ENCODE measurements around the gene TBX15. TPM values are rescaled to one million over a fixed set of nuclear protein-coding genes. Genes with fewer than 3 reads are reported as not detected.
A peak's percentile ranks its signal among the peaks of the same experiment; 100 is the strongest.

The TBX15 gene
- polyA plus RNA-seq, 10 donors: 44.9 to 72.2 (median 59.0) TPM

DNA sequence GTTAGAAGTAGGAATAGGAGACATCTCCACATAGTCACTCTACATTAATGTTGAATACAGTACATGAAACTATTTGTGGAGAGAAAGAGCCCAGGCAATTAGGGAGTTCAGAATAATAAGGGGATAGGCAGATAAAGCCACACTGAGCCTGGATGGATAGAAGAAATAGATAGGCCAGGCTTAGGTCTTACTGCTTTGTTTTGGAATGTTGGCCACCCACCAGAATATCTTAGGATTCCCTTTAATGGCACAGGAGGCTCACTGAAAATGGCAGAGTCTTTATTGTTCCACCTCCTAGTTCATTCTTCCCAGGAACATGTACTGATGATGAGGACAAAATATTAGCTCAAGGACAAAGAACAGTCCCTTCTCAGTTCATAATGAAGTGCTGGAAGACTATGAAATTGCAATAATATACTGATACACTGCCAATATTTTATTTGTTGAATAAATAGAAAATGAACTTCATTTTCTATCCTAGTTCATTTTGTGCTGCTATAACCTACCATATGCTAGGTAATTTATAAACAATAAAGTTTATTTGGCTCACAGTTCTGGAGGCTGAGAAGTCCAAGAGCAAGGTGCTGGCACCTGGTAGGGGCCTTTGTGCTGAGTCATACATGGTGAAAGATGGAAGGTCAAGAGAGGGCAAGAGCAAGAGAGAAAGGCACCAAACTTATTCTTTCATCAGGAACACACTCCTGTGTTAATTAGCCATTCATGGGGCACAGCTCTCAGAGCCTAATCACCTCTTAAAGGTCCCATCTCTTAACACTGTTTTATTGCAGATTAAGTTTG is 87.3 kb downstream of the TBX15 start:
- DNase-seq: no peak

DNA sequence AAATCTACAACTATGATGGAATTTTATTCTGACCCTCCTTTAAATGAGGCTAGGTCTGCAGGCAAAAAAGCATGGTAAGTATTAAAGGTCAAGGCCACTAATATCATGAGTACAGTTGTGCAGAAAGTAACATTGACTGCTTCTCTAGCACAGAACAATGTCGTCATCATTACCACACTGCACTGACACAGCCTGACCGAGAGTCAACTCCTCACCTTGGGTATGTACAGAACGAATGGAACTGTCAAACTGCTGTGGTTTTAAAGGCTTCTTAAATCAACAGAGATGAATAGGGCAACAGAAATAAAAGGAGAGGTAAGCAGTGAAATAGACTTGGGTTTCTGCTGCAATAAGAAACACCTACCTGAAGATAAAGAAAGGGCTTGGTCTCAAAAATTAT is 88.8 kb downstream of the TBX15 start:
- no peak for DNase-seq

DNA sequence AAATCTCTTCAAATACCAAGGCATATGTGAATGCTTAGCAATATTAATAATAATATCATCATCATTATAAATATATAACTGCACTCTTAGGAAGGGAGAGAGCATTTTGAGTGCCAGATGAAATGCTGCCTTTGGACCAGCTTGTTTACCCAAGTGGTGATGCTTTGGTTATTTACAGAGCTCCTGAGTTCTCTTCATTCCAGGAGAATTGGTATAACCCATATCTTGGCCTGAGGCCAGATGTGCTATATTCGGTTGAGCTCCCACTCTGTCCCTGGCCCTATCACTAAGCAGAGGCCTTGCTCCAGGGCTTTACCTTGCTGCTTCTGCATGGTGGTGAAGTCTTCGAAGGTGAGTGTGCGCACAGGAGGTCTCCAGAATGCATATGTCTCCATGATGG is 89.4 kb downstream of the TBX15 start:
- no peak for DNase-seq

DNA sequence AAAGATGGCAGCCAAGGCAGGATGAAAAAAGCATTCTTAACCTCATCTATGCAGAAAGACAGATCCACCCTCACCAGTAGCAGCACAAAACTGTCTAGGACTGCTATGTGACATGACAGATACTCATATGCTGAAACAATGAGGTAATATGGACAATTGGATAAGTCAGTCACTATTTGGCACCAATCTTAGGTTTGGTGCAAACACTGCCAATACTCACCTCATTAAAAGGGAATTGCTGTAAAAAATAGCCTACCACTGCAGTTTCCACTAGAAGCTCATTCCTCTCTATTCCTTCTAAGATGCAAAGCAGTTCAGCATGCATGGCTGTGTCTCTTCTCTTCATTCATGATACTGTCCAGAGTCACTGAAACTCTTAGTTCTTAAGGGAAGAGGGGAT is 91.7 kb downstream of the TBX15 start:
- DNase-seq: no peak

DNA sequence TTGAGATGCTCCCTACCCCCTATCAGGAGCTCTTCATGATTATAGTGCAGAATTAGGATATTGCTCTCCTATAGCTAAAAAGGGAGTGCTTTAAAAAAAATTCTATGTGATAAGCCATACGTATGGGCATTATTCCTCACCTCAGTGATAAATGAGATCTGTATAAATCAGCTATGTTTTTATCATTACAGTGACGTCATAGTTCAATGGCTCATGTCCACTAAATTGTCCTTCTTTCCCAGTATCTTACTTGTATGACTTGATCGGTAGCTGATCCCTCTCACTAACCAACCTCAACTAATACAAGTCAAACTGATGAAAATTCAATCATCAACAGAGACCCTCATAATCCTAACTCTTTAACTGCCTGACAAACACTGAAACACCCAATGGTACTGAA is 93.3 kb downstream of the TBX15 start:
- DNase-seq: no peak

DNA sequence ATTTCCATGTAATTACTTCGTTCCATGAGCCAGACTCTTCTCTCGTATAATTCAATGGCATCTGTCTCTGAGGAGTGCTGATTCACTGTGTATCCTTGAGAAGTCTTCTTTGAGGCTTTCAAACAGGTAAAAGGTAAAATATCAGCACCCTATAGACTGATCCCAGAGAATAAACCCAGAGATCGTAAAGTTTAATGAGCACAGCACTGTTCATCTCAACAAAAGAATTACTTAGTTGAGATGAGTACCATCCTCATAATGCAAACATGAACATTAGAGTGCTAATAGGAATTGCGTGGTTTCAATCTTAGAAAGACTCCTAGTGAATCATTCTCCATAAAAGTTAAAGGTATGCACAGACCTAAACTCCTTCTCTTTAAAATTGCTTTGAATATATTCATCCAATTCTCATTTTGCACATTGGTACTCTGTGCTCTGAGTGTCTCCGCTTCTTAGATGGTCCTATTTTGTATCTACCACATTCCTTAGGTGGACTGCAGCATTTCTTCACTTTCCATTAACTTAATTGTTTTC is 97.2 kb downstream of the TBX15 start:
- DNase-seq: no peak

DNA sequence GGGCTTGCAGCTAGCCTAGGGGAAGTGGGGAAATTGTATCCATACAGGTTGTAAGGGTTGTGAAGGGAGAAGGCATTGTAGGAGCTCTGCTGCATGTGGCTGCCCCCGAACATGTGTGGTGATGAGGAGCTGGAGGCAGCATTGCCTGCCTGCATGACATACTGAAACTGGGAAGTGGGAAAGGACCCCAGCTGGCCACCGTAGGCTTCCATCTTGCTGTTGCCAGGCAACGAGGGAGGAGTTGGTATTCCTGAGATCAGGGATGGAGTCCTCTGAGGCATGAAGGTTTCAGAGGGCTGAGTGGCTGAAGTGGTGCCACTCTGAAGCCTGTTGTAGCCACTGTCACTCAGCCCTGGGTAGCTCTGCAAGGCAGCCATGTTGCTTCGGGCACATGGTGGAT is 103.2 kb downstream of the TBX15 start:
- no peak for DNase-seq

DNA sequence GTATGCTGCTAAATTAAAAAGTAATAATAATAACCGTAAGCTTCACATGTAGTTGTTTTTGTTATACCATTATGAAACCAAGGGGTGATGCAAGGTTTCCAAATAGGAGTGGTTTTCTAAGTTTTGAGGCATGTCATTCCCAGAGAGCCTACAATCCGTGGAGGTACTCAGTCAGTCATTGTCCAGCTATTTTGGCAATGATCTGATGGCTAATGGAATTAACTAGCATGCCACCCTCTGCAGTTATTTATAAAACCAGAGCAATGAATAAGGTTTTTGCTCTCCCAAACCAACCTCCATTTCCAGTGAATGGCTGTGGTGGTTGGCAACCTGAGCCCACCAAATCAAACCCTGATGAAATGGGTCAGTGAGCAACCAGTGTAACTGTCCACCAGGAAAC is 106.4 kb downstream of the TBX15 start:
- DNase-seq: no peak

DNA sequence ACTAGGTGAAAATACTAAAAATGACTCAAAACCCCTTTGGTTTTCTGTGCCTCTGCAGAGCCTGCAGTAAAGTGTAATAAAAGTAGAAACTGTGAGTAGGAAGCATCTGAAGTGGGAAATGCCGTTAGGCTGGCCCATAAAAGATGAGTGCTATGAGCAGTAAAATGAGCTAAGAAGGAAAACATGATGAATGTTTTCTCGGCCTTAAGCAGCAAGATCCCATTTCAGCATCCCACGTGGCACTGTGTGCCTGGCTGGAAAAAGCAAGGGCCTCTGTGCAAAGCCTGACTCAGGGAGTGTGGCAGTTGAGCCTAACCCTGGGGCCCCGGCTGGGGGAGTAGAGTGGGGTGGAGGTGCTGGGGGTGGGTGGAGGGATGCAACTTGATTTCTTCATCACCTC is 109.5 kb downstream of the TBX15 start:
- DNase-seq: no peak

DNA sequence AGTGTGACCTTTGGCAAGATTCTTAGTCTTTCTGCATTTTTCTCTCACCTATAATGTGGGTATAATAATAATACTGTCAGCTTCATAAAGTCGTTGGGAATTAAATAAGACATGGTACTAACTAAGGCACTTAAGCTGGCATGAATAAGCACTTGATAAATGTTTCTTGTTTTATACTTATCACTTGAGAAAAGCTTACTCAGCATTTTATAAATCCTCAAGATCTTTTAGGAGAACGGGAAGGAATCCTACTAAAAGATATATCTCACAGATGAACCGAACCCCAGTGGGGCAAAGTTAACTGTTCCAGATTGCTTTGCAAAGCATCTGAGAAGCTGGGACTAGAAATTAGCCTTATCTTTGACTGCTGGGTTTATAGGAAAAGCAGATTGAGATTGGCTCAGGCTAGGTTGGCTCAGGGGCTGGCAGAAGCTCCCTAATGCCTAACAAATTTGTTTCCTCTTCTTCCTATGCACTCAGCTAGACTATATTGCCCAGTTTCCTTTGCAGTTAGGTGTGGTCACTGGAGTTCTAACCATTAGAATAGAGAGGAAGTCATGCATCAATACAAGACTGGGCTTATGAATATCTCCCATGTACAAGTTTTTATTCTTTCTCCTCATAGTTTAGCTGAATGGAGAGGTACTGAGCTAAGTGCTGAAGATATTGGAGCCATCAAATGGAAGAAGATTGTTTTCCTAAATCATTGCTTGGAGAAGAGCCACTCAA is 110.3 kb downstream of the TBX15 start:
- no peak for DNase-seq

DNA sequence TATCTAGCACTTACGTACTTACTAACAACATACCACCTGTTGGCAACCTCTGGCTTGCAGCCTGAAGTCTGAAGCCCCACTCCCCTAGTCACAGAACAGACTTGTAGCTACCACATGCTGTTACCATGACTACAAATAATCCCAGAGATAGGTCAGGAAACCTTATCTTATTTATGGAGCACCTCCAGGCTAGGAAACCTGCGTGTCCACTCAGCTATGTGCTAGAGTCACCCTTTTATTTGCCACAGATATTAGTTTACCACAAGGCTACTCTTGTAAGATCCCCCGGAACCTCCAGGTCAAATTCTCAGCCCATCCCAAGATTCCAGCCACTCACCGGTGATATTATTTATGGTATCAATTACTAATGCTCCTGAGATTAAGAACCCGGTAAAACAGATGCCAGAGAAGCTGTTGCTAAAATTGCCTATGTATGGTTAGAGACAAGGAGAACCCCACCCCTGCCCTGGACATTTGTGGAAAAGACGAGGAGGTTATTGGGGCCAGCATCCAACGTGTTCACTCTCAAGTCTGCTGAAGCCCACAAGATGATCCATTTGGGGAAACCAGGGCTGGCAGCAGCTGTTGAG is 116.5 kb downstream of the TBX15 start:
- peak in 2 of 3 donors; percentile 22 to 51 for DNase-seq

DNA sequence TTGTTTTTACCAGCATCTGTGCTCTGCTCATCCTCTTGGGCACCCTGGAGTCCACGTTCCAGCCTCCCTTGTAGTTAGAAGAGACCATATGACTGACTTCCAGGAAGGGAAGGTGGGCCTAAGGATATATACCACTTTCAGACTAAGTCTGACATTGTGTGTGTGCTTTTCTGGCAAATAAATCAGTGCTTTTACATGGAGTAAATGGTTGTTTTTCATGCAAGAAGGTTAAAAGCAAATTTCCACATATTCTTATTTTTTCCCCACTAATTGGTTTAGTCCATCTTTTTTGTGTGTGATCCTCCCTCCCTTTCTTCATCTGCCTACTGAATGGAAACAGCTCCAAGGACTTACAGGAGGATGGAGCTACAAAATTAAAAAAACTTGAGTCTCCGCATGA is 119.8 kb downstream of the TBX15 start:
- no peak for DNase-seq

DNA sequence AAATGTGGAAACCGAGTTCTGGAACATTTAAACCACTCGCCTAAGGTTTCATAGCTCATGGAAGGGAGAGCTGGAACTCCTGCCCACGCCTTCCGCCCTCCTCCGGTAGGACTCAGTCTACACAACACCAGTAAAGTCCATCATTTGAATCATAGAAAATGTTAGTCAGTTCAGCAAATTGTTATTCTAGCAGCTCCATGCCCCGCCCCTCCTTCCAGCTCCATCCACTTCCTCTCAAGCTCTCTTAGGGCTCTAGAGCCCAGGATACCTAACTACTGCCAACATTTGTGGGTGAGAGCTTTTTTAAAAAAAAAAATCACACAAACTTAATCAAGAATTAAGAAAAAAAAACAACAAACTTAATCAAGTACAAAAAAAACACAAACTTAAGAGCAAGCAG is 121.8 kb downstream of the TBX15 start:
- DNase-seq: no peak

DNA sequence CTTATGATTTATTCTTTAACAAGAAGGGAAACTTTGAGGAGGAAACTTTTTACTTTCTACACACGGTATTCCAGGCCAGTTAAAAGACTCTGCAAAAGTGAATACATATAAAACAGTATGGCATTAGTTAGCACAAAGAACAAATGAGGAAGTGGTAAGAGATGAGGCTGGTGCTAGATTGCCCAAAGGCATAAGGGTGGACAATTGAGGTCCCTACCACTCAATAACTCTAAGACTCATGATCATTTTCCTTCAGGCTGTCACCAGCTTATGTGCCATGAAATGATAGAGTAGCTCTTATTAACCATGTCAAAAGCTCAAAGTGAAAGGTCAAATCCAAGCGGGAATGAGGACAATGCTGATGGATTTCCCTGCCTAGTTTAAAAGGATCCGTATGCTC is 124.5 kb downstream of the TBX15 start:
- no peak for DNase-seq

DNA sequence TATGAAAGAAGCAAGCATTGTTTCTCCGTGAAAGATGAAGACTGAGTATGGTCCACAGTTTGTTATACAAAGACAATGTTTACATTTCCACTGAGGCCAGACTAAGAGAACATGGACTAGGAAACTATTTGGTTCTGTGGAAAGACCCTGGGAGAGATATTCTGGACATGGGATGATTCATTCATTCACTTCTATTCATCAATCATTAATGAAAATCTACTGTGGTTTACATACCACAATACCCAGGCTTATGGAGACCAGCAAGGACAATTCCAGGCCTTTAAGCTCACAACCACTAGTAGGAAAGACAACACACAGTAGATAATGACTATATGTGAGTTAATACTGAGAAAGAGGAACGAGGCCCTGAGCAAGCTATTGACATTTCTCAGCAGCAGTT is 125.4 kb downstream of the TBX15 start:
- peak in 1 of 3 donors; percentile 38 for DNase-seq

DNA sequence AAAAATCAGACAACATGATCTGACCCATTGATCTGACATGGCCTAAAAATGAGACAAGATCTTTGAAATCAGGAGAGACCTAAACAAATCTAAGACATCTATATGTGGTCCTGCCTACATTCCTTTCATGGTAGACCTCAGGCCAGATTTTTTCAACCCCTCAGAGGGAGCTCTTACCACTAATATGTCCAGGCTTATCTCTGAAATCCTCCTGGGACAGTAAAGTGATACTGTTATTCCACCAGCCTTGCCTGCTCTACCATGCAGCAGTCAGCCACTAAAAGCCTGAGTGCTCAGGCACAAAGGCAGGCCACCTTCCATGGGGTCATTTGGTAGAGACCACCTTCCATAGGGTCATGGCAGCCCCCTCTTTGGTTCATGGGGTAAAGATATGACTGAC is 126.9 kb downstream of the TBX15 start:
- no peak for DNase-seq

DNA sequence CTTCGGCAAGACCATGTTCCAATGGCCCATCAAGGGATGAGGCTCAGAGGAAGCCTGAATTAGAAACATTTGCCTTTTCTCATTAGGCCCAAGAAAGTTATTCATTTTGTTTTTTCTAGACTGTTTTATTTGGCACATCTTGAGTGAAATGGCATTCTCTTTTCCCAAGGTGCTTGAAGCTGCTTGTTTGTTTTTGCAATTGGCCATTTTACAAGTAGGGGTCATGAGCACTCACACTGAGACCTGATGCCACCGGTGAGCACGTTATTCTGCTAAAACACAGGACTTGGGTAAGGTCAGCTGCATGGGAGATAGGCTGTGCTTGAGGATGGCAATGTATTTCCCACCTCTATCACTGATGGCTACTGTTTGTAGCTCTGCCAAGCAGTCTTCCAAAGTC is 128.1 kb downstream of the TBX15 start:
- no peak for DNase-seq

DNA sequence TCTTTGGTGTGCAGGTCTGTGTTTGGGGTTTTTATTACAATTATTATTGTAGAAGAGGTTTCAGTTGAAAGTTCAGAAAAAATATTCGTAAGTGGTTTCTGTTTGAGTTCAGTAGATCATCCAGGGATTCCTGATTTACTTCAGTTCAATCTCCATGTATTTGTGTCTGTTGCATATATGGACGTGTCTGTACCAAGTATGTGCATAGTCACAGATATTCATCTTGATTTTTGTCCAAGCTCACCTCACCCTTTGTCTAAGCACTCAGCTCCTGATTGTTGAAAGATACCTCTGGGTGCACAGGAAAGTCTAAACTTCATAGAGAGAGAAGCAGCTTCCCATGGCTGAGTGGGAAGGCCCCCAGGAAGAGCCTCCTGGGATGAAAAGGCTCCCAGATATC is 141.7 kb downstream of the TBX15 start:
- no peak for DNase-seq

DNA sequence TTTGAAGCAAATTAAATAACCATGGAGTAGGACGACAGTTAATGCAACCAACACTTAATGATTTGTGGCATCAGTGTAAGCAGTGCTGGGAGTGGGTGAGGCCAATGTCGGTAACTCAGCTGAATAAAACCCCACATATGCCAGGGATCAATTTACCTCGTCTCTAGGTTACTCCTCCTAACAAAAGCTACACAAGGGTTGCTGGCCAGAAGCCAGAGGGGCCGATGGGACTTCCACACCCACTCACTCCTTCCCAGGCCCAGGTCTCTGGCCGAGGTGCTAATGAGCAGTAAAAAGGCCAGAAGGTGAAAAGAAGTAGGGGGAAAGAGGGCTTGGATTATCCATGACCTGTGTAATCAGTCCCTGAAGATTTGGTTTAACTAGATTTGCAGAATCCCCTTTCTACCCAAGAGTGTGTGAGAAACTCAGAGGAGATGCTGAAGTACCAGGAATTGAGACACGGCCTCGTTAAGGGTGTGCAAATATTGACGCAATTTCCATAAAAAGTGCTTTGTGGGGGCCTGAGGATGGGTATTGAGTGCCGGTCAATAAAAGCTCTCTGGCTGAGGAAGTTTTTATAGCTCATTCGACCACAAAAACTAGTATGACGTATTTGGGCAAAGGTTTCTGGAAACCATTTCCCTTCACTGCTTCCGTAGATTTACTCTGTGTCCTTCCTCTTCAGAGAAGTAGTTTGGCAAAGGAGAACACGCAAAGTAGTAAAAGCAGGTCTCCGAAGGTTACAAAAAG is 145.5 kb downstream of the TBX15 start:
- DNase-seq: peak; percentile 34 to 64 (median 59)

DNA sequence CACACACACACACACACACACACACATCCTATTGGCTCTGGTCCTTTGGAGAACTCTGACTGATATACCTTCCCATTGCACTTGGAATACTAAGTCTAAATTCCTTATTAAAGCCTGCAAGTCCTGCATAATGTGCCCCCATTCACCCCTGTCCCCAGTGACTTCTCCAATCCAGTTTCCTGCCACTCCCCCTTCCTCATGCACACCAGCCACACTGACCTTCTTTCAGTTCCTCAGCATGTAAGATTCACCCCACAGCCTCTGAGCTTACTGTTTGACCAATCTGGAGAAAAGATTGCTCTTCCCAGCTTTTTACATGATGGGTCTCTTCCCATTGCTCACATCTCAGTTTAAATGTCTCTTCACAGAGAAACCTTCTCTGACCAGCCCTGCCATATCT is 146.6 kb downstream of the TBX15 start:
- DNase-seq: no peak

Measured in muscle of back (tissue), 11 donors.